ENCODE measurements around the gene CFAP299. TPM values are rescaled to one million over a fixed set of nuclear protein-coding genes. Genes with fewer than 3 reads are reported as not detected.

Gene CFAP299
- total RNA-seq, 4 donors from 2014 or later, result 0.84 to 2.5 (median 2.2) TPM; not detected in 1

- no peak for DNase-seq (ENCODE audit: extremely low spot score)
- H3K4me1 ChIP-seq, result peaks cover 0 to 25% (median 11%) of the 10 kb centered on the region in 4 donors
- H3K27me3 ChIP-seq, result no peaks in the 10 kb centered on the region
- no peak for TF ChIP-seq POLR2A (IDR thresholded peaks at IDR 0.05; ENCODE audit: low read depth)
- intact Hi-C loops (cut with DNase I), result loop anchor here (5.0 kb wide), 1 partner anchor 99 kb away; no protein-coding TSS in a partner anchor
- WGBS, result 77% methylated on average over 4 of the region's 4 CpGs
- H3K27ac ChIP-seq (replicated peaks in 1 of 4), result peak overlapping the region in 1 of 4 donors; percentile 30
- H3K4me3 ChIP-seq, result no peak overlapping the region
- no peaks in the 10 kb centered on the region for H3K36me3 ChIP-seq
- H3K9me3 ChIP-seq, result no peaks in the 10 kb centered on the region
Observed at GRCh38 chr4:80321776-80322175, 13.8 kb upstream of the CFAP299 start.

DNA sequence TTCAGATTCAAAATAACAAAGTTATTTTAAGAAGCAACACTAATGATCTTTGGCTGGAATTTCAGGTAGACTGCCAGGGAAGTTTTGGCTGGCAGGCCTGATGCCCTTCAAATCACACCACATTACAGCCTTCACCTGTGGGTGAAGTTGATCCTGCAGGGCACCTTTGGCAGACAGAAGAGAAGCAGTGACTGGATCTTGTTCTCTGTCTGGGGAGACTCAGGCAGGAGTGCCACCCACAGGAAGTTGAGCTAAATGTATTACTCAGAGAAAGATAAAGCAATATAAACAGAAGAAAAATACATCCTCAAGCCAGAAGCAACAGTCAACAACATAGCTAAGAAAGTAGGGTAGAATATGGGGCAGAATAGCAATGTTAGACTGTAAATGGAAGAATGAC, 12.8 kb upstream of the CFAP299 start:
- Histone ChIP-seq H3K27ac (replicated peaks in 1 of 4) (peak overlapping the region in 3 of 4 donors; percentile 20 to 30 (median 21)), H3K27me3 (no peaks in the 10 kb centered on the region)
- intact Hi-C loops (cut with DNase I), result loop anchor here (5.0 kb wide), 1 partner anchor 100 kb away; no protein-coding TSS in a partner anchor

DNA sequence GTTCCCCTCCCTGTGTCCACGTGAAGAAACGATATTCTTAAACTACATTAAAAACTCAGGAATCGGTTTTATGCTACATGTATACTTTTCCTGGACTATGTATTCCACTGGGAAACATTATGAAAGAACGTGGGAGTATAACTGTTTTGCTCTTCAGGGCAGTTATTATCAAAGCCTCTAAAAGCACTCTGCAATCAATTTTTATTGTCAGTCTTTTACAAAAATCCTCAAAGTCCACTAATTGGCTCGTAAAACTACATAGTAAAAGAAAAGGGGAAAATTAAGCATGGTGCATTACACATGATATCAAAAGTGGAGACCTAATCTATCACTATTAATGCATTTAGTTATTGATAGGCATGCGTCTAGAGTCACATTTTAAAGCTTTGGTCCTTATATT, 11.4 kb upstream of the CFAP299 start:
- no peak for DNase-seq (ENCODE audit: extremely low spot score)
- Histone ChIP-seq H3K4me3 (no peak overlapping the region), H3K27me3 (no peaks in the 10 kb centered on the region), H3K27ac (replicated peaks in 1 of 4) (no peak overlapping the region), H3K9me3 (no peaks in the 10 kb centered on the region), H3K36me3 (no peaks in the 10 kb centered on the region), H3K4me1 (peaks cover 0 to 18% (median 11%) of the 10 kb centered on the region in 4 donors)
- 86% methylated on average over 6 of the region's 6 CpGs for WGBS
- intact Hi-C loops (cut with DNase I), result loop anchor here (5.0 kb wide), 1 partner anchor 102 kb away; no protein-coding TSS in a partner anchor
- no peak for TF ChIP-seq EP300 (IDR thresholded peaks at IDR 0.05)
- TF ChIP-seq POLR2A (IDR thresholded peaks at IDR 0.05; ENCODE audit: low read depth), result no peak
- TF ChIP-seq, protein P1, sequence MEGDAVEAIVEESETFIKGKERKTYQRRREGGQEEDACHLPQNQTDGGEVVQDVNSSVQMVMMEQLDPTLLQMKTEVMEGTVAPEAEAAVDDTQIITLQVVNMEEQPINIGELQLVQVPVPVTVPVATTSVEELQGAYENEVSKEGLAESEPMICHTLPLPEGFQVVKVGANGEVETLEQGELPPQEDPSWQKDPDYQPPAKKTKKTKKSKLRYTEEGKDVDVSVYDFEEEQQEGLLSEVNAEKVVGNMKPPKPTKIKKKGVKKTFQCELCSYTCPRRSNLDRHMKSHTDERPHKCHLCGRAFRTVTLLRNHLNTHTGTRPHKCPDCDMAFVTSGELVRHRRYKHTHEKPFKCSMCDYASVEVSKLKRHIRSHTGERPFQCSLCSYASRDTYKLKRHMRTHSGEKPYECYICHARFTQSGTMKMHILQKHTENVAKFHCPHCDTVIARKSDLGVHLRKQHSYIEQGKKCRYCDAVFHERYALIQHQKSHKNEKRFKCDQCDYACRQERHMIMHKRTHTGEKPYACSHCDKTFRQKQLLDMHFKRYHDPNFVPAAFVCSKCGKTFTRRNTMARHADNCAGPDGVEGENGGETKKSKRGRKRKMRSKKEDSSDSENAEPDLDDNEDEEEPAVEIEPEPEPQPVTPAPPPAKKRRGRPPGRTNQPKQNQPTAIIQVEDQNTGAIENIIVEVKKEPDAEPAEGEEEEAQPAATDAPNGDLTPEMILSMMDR (IDR thresholded peaks at IDR 0.05), result no peak
- no peak for TF ChIP-seq POLR2AphosphoS5 (IDR thresholded peaks at IDR 0.05)

More for the DNA sequence above, 12.8 kb upstream of the CFAP299 start:
- Histone ChIP-seq H3K9me3 (no peaks in the 10 kb centered on the region), H3K4me1 (peaks cover 0 to 25% (median 11%) of the 10 kb centered on the region in 4 donors), H3K4me3 (no peak overlapping the region), H3K36me3 (no peaks in the 10 kb centered on the region)
- TF ChIP-seq, protein P1 (IDR thresholded peaks at IDR 0.05), result peak; percentile 28 to 44 (median 43)
- TF ChIP-seq POLR2AphosphoS5 (IDR thresholded peaks at IDR 0.05), result no peak
- no peak for DNase-seq (ENCODE audit: extremely low spot score)

GRCh38 chr4:80331693-80332092, 3.8 kb upstream of the CFAP299 start:
- intact Hi-C loops (cut with DNase I), result loop anchor here (10.0 kb wide), 2 partner anchors 67 to 1387 kb away; partner anchors contain the start of gene FGF5
- no peak for TF ChIP-seq POLR2AphosphoS5 (IDR thresholded peaks at IDR 0.05)
- no peak for TF ChIP-seq POLR2A (IDR thresholded peaks at IDR 0.05; ENCODE audit: low read depth)
- TF ChIP-seq EP300 (IDR thresholded peaks at IDR 0.05), result no peak
- TF ChIP-seq, protein P1 (IDR thresholded peaks at IDR 0.05), result no peak
- H3K27me3 ChIP-seq, result no peaks in the 10 kb centered on the region

DNA sequence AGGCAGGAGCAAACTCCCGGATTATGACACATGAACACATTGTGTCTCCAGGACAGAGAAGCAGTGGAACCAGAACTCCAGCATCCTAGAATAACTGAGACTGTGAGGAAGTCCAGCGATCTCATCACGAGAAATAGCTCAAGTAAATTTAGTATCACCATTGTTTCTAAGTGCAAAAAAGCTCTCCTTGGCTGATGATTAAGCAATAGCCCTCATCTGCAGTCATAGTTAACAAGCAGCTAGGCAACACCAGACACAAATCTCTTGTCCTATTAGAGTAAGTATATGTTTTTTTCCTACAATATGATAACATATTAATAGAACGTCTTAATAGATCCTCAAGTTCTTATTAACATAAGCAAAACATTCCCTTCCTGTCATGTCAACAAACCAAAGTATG, 2.4 kb upstream of the CFAP299 start:
- Histone ChIP-seq H3K4me1 (peaks cover 0 to 37% (median 23%) of the 10 kb centered on the region in 4 donors), H3K9me3 (no peaks in the 10 kb centered on the region), H3K4me3 (peak overlapping the region in 1 of 4 donors; percentile 24), H3K27ac (replicated peaks in 1 of 4) (peak overlapping the region; percentile 25 to 68 (median 59)), H3K36me3 (no peaks in the 10 kb centered on the region), H3K27me3 (no peaks in the 10 kb centered on the region)
- 54% methylated on average over 4 of the region's 4 CpGs for WGBS
- no peak for DNase-seq (ENCODE audit: extremely low spot score)
- TF ChIP-seq, protein P1 (IDR thresholded peaks at IDR 0.05), result no peak
- no peak for TF ChIP-seq EP300 (IDR thresholded peaks at IDR 0.05)
- no peak for TF ChIP-seq POLR2AphosphoS5 (IDR thresholded peaks at IDR 0.05)
- TF ChIP-seq POLR2A (IDR thresholded peaks at IDR 0.05; ENCODE audit: low read depth), result no peak
- intact Hi-C loops (cut with DNase I), result loop anchor here (10.0 kb wide), 2 partner anchors 68 to 1388 kb away; partner anchors contain the start of gene FGF5

More at GRCh38 chr4:80331693-80332092, 3.8 kb upstream of the CFAP299 start:
- WGBS, result 84% methylated on average over 2 of the region's 2 CpGs
- H3K4me1 ChIP-seq, result peaks cover 0 to 37% (median 23%) of the 10 kb centered on the region in 4 donors
- H3K27ac ChIP-seq (replicated peaks in 1 of 4), result no peak overlapping the region
- no peak overlapping the region for H3K4me3 ChIP-seq
- H3K36me3 ChIP-seq, result no peaks in the 10 kb centered on the region
- H3K9me3 ChIP-seq, result no peaks in the 10 kb centered on the region
- no peak for DNase-seq (ENCODE audit: extremely low spot score)

All from esophagus muscularis mucosa (tissue), 4 donors.